Gastrocnemius medialis (tissue), 4 donors: ENCODE data around the gene ATPAF1. TPM values are rescaled to one million over a fixed set of nuclear protein-coding genes. Genes with fewer than 3 reads are reported as not detected.

ENCODE experiments used
- ATAC-seq, 2 donors: fragments of 150-250 bp; one replicate each; pipeline ENCODE4 v1.9.1; 2016
- DNase-seq, 2 donors: peaks; one replicate each; pipeline ENCODE4 v3.0.0-alpha.2; 2019
- H3K27ac ChIP-seq, 4 donors: fragments of 200-600 bp; sonication (generic); 1 replicate in 1 of 4; 2 replicates in 3 of 4; pipeline ENCODE4 v1.5.1; 2016 to 2018; ENCODE audit warnings: mild to moderate bottlenecking in 2 of 4, moderate library complexity in 1 of 4
- H3K27me3 ChIP-seq, 3 donors: fragments of 200-600 bp; sonication (generic) in 2 of 3; 1 replicate in 1 of 3; 2 replicates in 2 of 3; pipeline versions ENCODE4 v1.5.1 to v1.6.0; 2016 to 2019; ENCODE audit warnings: mild to moderate bottlenecking in 1 of 3, moderate library complexity in 1 of 3
- H3K36me3 ChIP-seq, 2 donors: fragments of 200-600 bp; sonication (generic) in 1 of 2; one replicate each; pipeline ENCODE4 v1.5.1; 2017 to 2018
- H3K4me1 ChIP-seq, 2 donors: fragments of 200-600 bp; sonication (generic) in 1 of 2; one replicate each; pipeline ENCODE4 v1.5.1; 2016 to 2017; ENCODE audit warnings: mild to moderate bottlenecking in 2 of 2
- H3K4me3 ChIP-seq, 4 donors: fragments of 200-600 bp; sonication (generic) in 3 of 4; 1 replicate in 1 of 4; 2 replicates in 3 of 4; pipeline ENCODE4 v1.5.1; 2016 to 2019; ENCODE audit warnings: mild to moderate bottlenecking in 2 of 4
- H3K9me3 ChIP-seq, 3 donors: fragments of 200-600 bp; sonication (generic) in 2 of 3; 1 replicate in 1 of 3; 2 replicates in 2 of 3; pipeline ENCODE4 v1.5.1; 2016 to 2019
- CTCF ChIP-seq, 5 experiments: fragments of 450-650 bp in 3 of 5; fragments of 200-600 bp in 2 of 5; sonication (generic) in 2 of 5; IDR thresholded peaks in 4 of 5; conservative IDR thresholded peaks in 1 of 5; 1 replicate in 4 of 5; 2 replicates in 1 of 5; pipeline ENCODE4 v1.5.1; 2016 to 2019; ENCODE audit warnings: antibody characterized with exemption in 5 of 5, mild to moderate bottlenecking in 3 of 5, moderate library complexity in 3 of 5
- POLR2A ChIP-seq, 2 donors: fragments of 450-650 bp; IDR thresholded peaks; one replicate each; pipeline ENCODE4 v1.6.1; 2017; ENCODE audit warnings: antibody characterized with exemption in 2 of 2, mild to moderate bottlenecking in 2 of 2, moderate library complexity in 2 of 2
- in situ Hi-C, 4 donors: fragments of 200-750 bp; cut with MboI; loops; one replicate each; pipeline versions ENCODE4 v1.15.0 to v1.8.0; 2017; ENCODE audit warnings: low sequenced_read_pairs in 4 of 4
- intact Hi-C: fragments of 100-400 bp; cut with DNase I; formaldehyde crosslinking; loops from one replicate; pipeline ENCODE4 v1.15.1; 2023; ENCODE audit warnings: low total_unique reads
- total RNA-seq, 4 donors: library from RNA; depleted of rRNA; stranded (reverse); fragments of >200 nt; gene quantifications; one replicate each; pipeline versions ENCODE4 v1.1.0 to v1.2.3, GENCODE V29; 2016

The ATPAF1 gene
- total RNA-seq, 4 donors from 2014 or later: 76.6 to 173 (median 135) TPM

- ATAC-seq: peak; percentile 74 to 76
Measured at GRCh38 chr1:46622344-46622743, 45.8 kb downstream of the ATPAF1 start.

DNA sequence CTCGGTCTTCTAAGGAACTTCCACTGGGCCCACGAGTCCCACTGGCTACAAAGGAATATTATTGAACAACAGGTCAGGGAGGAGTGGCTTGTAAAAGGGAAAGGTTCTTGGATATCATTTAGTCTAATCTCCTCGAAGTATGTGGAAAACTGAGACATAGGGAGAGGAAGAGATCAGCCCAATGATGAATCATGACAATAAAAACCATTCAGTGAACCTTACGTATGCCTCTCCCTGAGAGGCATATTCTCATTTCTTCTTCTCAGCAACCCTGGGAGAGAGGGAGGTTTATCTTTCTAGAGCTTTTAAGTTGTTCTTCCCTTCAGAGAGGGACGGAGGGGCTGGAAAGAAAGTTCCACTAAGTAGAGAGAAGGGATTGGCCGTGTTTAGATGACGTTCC, 46.2 kb downstream of the ATPAF1 start:
- ATAC-seq: no peak
- H3K27me3 ChIP-seq: no peaks in the 10 kb centered on the region
- H3K9me3 ChIP-seq: no peaks in the 10 kb centered on the region
- in situ Hi-C loops: no loop called here
- no peak overlapping the region for H3K4me3 ChIP-seq
- no peak for TF ChIP-seq CTCF (IDR thresholded peaks at IDR 0.05 in 4 of 5, conservative IDR thresholded peaks at IDR 0.05 in 1 of 5)
- TF ChIP-seq POLR2A (IDR thresholded peaks at IDR 0.05): no peak
- no peak overlapping the region for H3K27ac ChIP-seq
- no peak for DNase-seq
- peaks cover 4 to 7% of the 10 kb centered on the region in 2 donors for H3K4me1 ChIP-seq
- intact Hi-C loops: no loop called here
- no peaks in the 10 kb centered on the region for H3K36me3 ChIP-seq

More at GRCh38 chr1:46622344-46622743, 45.8 kb downstream of the ATPAF1 start:
- Histone ChIP-seq H3K27me3 (no peaks in the 10 kb centered on the region), H3K9me3 (no peaks in the 10 kb centered on the region), H3K4me1 (peaks cover 0 to 3% of the 10 kb centered on the region in 2 donors), H3K27ac (no peak overlapping the region), H3K36me3 (no peaks in the 10 kb centered on the region), H3K4me3 (no peak overlapping the region)
- in situ Hi-C loops: no loop called here
- intact Hi-C loops: no loop called here
- no peak for DNase-seq
- no peak for TF ChIP-seq POLR2A (IDR thresholded peaks at IDR 0.05)
- peak in 4 of 5 experiments; percentile 28 to 57 (median 40) for TF ChIP-seq CTCF (IDR thresholded peaks at IDR 0.05 in 4 of 5, conservative IDR thresholded peaks at IDR 0.05 in 1 of 5)

DNA sequence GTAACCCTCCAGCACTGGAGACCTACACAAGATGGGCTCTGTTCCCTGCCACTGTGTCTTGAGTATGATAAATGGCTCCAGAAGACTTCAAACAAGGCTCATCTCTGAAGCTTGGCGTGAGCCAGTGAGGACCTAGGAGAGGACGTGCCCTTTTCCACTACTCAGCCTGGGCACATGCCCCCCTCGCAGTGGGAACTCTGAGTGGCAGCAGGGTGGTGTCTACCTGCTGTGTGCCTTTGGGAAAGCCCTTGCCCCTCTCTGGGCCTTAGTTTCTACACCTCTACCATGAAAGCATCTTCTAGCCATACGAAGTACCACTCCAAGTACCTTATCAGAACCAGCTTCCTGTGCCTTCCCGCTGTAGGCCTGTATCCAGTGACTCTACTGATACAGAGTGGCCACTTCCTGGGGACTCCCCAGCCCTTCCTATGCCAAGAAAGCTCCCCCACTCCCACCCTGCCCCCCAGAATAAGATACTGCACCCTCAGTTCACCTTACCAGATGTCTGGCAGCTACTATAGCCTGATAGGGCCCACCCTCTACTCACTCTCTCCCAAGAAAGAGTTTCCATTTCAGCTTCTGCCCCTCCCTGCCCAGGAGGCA, 48.4 kb downstream of the ATPAF1 start:
- no peak overlapping the region for H3K4me3 ChIP-seq
- H3K9me3 ChIP-seq: no peaks in the 10 kb centered on the region
- no peak for ATAC-seq
- no peak overlapping the region for H3K27ac ChIP-seq
- peaks cover 16 to 19% of the 10 kb centered on the region in 2 donors for H3K4me1 ChIP-seq
- TF ChIP-seq CTCF (IDR thresholded peaks at IDR 0.05 in 4 of 5, conservative IDR thresholded peaks at IDR 0.05 in 1 of 5) (no peak), POLR2A (IDR thresholded peaks at IDR 0.05) (no peak)
- intact Hi-C loops: no loop called here
- H3K27me3 ChIP-seq: no peaks in the 10 kb centered on the region
- in situ Hi-C loops: loop anchor here in 2 of 4 donors (5.0 to 10.0 kb wide), 2 partner anchors 95 to 108 kb away; partner anchors contain the start of gene EFCAB14 (in 1 of the 2)
- DNase-seq: no peak
- no peaks in the 10 kb centered on the region for H3K36me3 ChIP-seq

DNA sequence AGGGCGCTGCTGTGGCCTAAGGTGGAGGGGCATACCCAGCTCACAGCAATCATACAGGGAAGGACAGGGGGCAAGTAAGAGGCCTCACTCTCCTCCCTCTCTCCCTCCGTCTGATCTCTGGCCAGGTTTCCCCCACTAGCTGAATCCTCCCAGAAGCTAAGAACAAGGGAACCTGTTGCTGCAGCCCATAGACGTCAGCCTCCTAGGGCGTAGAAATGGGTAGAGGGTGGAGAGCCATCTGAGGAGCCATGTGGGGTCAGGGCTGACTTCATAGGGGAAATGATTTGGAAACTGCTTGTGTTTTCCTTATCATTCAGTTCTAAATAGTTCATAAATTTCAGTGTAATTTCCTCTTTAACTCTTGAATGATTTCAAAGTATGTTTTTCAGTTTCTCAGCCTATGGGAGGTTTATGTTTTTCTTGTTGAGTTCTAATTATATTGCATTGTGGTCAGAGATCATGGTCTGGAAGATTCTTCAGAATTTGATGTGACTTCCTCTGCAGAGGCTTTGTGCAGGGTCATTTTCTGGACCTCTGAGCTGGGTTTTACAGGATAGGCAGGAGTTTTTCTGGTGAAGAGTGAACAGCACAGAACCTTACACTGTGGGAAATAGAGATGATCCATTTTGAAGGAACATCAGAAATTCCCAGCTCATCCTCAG, 49.3 kb downstream of the ATPAF1 start:
- H3K27me3 ChIP-seq: no peaks in the 10 kb centered on the region
- ATAC-seq: no peak
- no peaks in the 10 kb centered on the region for H3K36me3 ChIP-seq
- no peak for TF ChIP-seq CTCF (IDR thresholded peaks at IDR 0.05 in 4 of 5, conservative IDR thresholded peaks at IDR 0.05 in 1 of 5)
- TF ChIP-seq POLR2A (IDR thresholded peaks at IDR 0.05): no peak
- H3K4me1 ChIP-seq: peaks cover 25 to 28% of the 10 kb centered on the region in 2 donors
- in situ Hi-C loops: loop anchor here in 2 of 4 donors (5.0 to 10.0 kb wide), 2 partner anchors 96 to 108 kb away; partner anchors contain the start of gene EFCAB14 (in 1 of the 2)
- intact Hi-C loops: no loop called here
- H3K9me3 ChIP-seq: no peaks in the 10 kb centered on the region
- no peak overlapping the region for H3K27ac ChIP-seq
- DNase-seq: no peak
- no peak overlapping the region for H3K4me3 ChIP-seq
